Mesendoderm (in vitro differentiated cells): ENCODE data around the gene PMM2.

Source experiments
- DNase-seq: peaks from one replicate; pipeline ENCODE4 v3.0.0; 2013
- H2AK5ac ChIP-seq: 2 replicates; pipeline ENCODE4 v1.6.1; 2013; ENCODE audit warnings: low read length, inconsistent platforms
- H2BK120ac ChIP-seq: 2 replicates; pipeline ENCODE4 v1.6.1; 2013; ENCODE audit warnings: low read depth, mild to moderate bottlenecking, low read length, moderate library complexity, mixed read lengths
- H2BK15ac ChIP-seq: replicated peaks from 2 replicates; pipeline ENCODE4 v1.6.1; 2013; ENCODE audit warnings: low read depth, mild to moderate bottlenecking, moderate library complexity
- H2BK5ac ChIP-seq: 2 replicates; pipeline ENCODE4 v1.6.1; 2013; ENCODE audit warnings: low read length, inconsistent platforms
- H3K18ac ChIP-seq: 2 replicates; pipeline ENCODE4 v1.6.1; 2013; ENCODE audit warnings: mild to moderate bottlenecking, low read length, mixed read lengths
- H3K23ac ChIP-seq: one replicate; pipeline ENCODE4 v1.6.1; 2013; ENCODE audit warnings: low read length
- H3K27ac ChIP-seq: 2 replicates; pipeline ENCODE4 v1.5.1; 2013; ENCODE audit warnings: low read depth, mild to moderate bottlenecking, inconsistent platforms, low read length, moderate library complexity
- H3K27me3 ChIP-seq: 2 replicates; pipeline ENCODE4 v1.6.1; 2013; ENCODE audit warnings: low read length, control low read depth, mild to moderate bottlenecking, inconsistent platforms; ENCODE audit not compliant: insufficient read depth, poor library complexity
- H3K36me3 ChIP-seq: 2 replicates; pipeline ENCODE4 v1.6.1; 2013; ENCODE audit warnings: low read length, inconsistent platforms; ENCODE audit not compliant: control insufficient read depth, insufficient read depth
- H3K4ac ChIP-seq: one replicate; pipeline ENCODE4 v1.6.1; 2013; ENCODE audit warnings: low read depth, mild to moderate bottlenecking, low read length, moderate library complexity
- H3K4me1 ChIP-seq: 2 replicates; pipeline ENCODE4 v1.6.1; 2013; ENCODE audit warnings: low read depth, low read length, inconsistent platforms; ENCODE audit not compliant: control insufficient read depth
- H3K4me2 ChIP-seq: 2 replicates; pipeline ENCODE4 v1.6.1; 2013; ENCODE audit warnings: low read length
- H3K4me3 ChIP-seq: 2 replicates; pipeline ENCODE4 v1.5.1; 2013; ENCODE audit warnings: mild to moderate bottlenecking, low read length
- H3K56ac ChIP-seq: one replicate; pipeline ENCODE4 v1.6.1; 2013; ENCODE audit warnings: low read length
- H3K79me1 ChIP-seq: 2 replicates; pipeline ENCODE4 v1.6.1; 2013; ENCODE audit warnings: low read length, inconsistent platforms
- H3K79me2 ChIP-seq: 2 replicates; pipeline ENCODE4 v1.6.1; 2013; ENCODE audit warnings: mild to moderate bottlenecking, low read length; ENCODE audit not compliant: control insufficient read depth, insufficient read depth
- H3K9ac ChIP-seq: 2 replicates; pipeline ENCODE4 v1.6.1; 2013; ENCODE audit warnings: low read length, inconsistent platforms
- H4K5ac ChIP-seq: one replicate; pipeline ENCODE4 v1.6.1; 2013; ENCODE audit warnings: low read length
- H4K8ac ChIP-seq: one replicate; pipeline ENCODE4 v1.6.1; 2013; ENCODE audit warnings: low read depth, mild to moderate bottlenecking, control low read depth, low read length, moderate library complexity
- WGBS: extraction: QIAGEN DNeasy Blood & Tissue Kit; methylation state at CpG from one replicate; pipeline ENCODE4 v1.1.7; 2013; ENCODE audit warnings: low lambda C conversion rate, missing lambda C conversion rate; ENCODE audit not compliant: insufficient coverage; ENCODE audit errors: extremely low coverage; 5-methylcytosine and 5-hydroxymethylcytosine counted together

PMM2 gene

DNA sequence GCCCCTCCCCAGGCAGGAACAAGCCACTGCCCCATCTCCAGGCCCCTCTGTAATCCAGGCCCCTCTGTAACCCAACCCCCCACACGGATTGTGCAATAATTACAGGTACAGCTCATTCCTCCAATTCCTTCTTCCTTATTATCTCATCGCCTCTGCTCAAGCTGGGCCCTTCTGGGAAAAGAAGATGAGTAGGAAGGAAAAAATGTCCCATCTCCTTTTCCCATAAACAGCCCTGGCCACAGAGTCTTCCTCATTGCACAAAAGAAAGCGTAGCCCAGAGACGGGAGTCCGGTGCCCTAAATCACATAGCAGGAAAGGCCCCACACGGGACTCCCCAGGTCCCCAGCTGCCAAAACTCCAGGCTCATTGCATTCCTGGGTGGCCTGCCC lies 80.9 kb downstream of the PMM2 start:
- Histone ChIP-seq H2AK5ac (no peak overlapping the region), H3K27me3 (no peaks in the 10 kb centered on the region), H3K36me3 (no peaks in the 10 kb centered on the region), H3K4me3 (no peak overlapping the region), H2BK15ac (no peak overlapping the region), H3K79me2 (no peaks in the 10 kb centered on the region), H2BK5ac (no peak overlapping the region), H3K23ac (no peak overlapping the region), H4K5ac (no peak overlapping the region), H4K8ac (no peak overlapping the region), H3K27ac (no peak overlapping the region), H3K56ac (no peak overlapping the region), H2BK120ac (no peak overlapping the region), H3K79me1 (no peaks in the 10 kb centered on the region), H3K4me1 (no peaks in the 10 kb centered on the region), H3K9ac (no peak overlapping the region), H3K18ac (no peak overlapping the region), H3K4ac (no peak overlapping the region), H3K4me2 (no peak overlapping the region)
- WGBS = no CpG with 5 or more reads among the region's 6 CpGs
- peak; percentile 81 for DNase-seq

DNA sequence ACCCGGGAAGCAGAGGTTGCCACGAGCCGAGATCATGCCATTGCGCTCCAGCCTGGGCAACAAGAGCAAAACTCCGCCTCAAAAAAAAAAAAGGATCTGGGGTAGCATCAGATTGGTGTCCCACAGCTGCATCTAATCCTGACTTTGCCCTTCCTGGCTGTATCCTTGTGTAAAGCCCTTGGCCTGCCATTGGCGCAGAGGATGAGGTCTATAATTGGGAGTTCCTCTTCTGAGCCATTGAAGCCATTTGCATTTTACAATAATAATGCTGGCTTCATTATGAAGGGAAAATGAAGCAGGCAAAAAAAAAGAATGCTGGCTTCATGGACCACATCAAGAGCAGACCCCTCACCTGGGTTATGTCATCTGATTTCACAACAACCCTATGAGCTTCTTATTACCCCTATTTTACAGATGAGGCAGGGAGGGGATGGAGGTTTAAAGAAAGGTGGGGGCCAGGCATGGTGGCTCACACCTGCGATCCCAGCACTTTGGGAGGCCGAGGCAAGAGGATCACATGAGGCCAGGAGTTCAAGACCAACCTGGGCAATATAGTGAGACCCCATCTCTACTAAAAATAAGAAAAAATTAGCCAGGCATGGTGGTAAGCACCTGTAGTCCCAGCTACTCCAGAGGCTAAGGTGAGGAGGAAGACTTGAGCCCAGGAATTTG lies 83.3 kb downstream of the PMM2 start:
- no peak overlapping the region for H2BK120ac ChIP-seq
- no peak overlapping the region for H3K9ac ChIP-seq
- no peaks in the 10 kb centered on the region for H3K79me2 ChIP-seq
- H3K23ac ChIP-seq = no peak overlapping the region
- no peak overlapping the region for H2AK5ac ChIP-seq
- H3K4me3 ChIP-seq = no peak overlapping the region
- H3K4me1 ChIP-seq = no peaks in the 10 kb centered on the region
- no peaks in the 10 kb centered on the region for H3K36me3 ChIP-seq
- no peak overlapping the region for H4K8ac ChIP-seq
- H3K4me2 ChIP-seq = no peak overlapping the region
- no peak overlapping the region for H2BK15ac ChIP-seq
- H3K4ac ChIP-seq = no peak overlapping the region
- H3K27ac ChIP-seq = no peak overlapping the region
- no peak overlapping the region for H4K5ac ChIP-seq
- no peak for DNase-seq
- no peak overlapping the region for H3K18ac ChIP-seq
- no peak overlapping the region for H3K56ac ChIP-seq
- no CpG with 5 or more reads among the region's 8 CpGs for WGBS
- H3K79me1 ChIP-seq = no peaks in the 10 kb centered on the region
- no peaks in the 10 kb centered on the region for H3K27me3 ChIP-seq
- H2BK5ac ChIP-seq = no peak overlapping the region

DNA sequence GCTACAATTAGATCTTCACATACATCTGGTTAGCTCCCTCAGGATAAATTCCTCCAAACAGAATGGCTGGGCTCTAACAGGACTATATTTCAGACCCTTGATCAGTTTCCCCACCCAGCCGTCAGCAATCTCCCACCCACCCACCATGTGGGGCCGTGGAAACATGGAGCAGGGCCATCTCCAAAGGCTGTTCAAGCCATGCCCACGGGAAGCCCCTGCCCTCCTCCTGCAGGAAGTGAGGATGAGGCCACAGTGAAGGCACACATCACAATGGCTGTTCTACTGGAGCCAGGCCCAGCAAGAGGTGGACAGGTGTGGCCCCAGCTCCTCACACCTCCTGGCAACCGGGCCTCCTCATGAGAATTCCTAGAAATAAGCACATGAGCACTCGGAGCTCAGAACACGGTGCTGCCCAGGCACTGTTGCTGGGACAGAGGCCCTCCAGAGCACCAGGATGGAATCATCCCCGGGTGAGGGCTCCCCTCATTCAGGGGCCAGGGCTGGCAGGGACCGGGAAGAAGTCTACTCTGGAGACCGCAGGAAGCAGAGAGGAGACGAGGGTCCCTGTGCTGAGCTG lies 84.5 kb downstream of the PMM2 start, which contains the start of gene LITAFD:
TSS of gene LITAFD (plus strand) at position 311 of the 577 bp plus-strand sequence. CDS start 2,005 bp downstream, outside the sequence.
- H3K4me1 ChIP-seq = no peaks in the 10 kb centered on the region
- no peak within 1 kb of the TSS for H3K4ac ChIP-seq
- H3K56ac ChIP-seq = no peak within 1 kb of the TSS
- no CpG with 5 or more reads among the region's 10 CpGs for WGBS
- H2BK5ac ChIP-seq = no peak within 1 kb of the TSS
- H3K27me3 ChIP-seq = no peaks in the 10 kb centered on the region
- no peaks in the 10 kb centered on the region for H3K36me3 ChIP-seq
- H3K9ac ChIP-seq = no peak within 1 kb of the TSS
- no peak within 1 kb of the TSS for H2BK120ac ChIP-seq
- no peak within 1 kb of the TSS for H3K18ac ChIP-seq
- H3K79me1 ChIP-seq = no peaks in the 10 kb centered on the region
- H3K79me2 ChIP-seq = no peaks in the 10 kb centered on the region
- H4K5ac ChIP-seq = no peak within 1 kb of the TSS
- H3K23ac ChIP-seq = no peak within 1 kb of the TSS
- H3K4me2 ChIP-seq = no peak within 1 kb of the TSS
- no peak within 1 kb of the TSS for H4K8ac ChIP-seq
- no peak within 1 kb of the TSS for H2AK5ac ChIP-seq
- H3K4me3 ChIP-seq = no peak within 1 kb of the TSS
- no peak within 1 kb of the TSS for H3K27ac ChIP-seq
- no peak within 1 kb of the TSS for H2BK15ac ChIP-seq
- DNase-seq = no peak

DNA sequence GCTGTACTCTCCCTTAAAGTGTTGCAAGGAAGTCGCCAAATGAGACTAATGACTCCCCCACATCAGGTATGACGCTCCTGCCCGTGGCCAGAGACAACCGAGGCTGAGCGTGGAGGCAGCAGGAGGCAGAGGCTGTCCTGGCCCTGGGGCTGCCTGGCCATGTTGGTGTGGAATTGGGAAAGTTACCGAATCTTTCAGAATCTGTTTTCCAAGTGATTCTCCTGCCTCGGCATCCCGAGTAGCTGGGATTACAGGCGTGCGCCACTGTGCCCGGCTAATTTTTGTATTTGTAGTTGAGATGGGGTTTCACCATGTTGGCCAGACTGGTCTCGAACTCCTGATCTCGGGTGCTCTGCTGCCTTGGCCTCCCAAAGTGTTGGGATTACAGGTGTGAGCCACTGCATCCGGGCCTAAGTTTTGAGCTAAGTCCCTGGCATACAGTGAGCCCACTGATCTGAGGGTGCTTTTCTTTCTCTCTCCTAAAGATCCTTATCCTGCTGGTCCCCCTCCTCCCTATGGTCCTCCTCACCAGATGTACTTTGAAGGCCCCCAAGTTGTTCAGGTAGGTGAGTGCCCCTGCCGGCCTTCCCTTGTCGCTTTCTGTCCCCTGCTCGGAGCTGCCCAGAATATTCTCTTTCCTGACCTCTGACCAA lies 85.2 kb downstream of the PMM2 start:
- Histone ChIP-seq H3K4me2 (no peak overlapping the region), H3K4ac (no peak overlapping the region), H2BK15ac (no peak overlapping the region), H3K23ac (no peak overlapping the region), H3K36me3 (no peaks in the 10 kb centered on the region), H3K27ac (no peak overlapping the region), H2AK5ac (no peak overlapping the region), H3K79me2 (no peaks in the 10 kb centered on the region), H3K18ac (no peak overlapping the region), H3K79me1 (no peaks in the 10 kb centered on the region), H4K5ac (no peak overlapping the region), H2BK120ac (no peak overlapping the region), H3K9ac (no peak overlapping the region), H3K4me3 (no peak overlapping the region), H2BK5ac (no peak overlapping the region), H3K56ac (no peak overlapping the region), H3K4me1 (no peaks in the 10 kb centered on the region), H3K27me3 (no peaks in the 10 kb centered on the region), H4K8ac (no peak overlapping the region)
- WGBS = no CpG with 5 or more reads among the region's 17 CpGs
- no peak for DNase-seq

DNA sequence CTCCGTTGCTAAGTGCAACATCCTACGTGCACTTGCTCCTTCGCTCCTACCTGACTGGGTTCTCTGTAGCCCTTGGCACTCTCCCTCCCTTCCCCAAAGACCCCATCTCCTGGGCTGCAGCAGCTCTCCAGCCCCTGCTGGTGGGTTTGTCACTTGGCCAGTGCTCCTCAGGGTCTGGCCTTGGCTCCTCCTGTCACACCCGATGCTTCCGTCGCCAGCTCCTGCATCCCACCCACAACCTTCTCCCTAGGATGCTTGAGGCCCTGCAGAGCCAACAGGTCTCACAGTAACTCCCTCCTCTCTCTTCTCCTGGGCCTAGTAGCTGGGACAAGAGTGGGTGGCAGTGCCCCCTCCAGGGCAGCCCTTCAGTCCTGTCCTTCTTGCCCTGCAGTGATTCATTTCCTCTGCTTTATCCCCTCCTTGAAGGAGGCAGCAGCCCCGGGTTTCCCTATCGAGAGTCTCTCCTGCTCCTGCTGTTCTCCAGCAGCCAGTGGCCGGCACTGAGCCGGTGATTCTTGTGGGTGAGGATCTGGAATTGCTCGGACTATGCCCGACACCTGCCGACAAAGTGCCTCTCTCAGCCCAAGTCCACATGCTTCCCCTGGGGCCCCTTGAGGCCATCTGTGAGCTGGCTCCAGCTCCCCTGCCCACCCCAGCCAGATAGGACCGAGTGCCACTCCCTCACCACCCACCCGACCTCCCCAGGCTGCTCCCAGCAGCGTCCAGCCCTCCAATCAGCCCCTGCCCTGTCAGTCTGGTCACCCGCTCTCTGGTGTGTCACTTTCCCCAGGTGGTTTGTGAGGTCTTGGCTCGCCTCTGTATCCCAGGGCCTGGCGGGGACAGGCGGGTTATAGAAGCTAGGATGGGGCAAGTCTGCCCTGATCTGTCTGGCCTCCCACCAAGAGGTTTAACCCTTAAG lies 88.3 kb downstream of the PMM2 start:
- H3K18ac ChIP-seq = no peak overlapping the region
- peaks cover 1% of the 10 kb centered on the region for H3K36me3 ChIP-seq
- peak overlapping the region; percentile 42 for H3K56ac ChIP-seq
- no peaks in the 10 kb centered on the region for H3K4me1 ChIP-seq
- H4K8ac ChIP-seq = no peak overlapping the region
- H3K79me1 ChIP-seq = no peaks in the 10 kb centered on the region
- H3K4me3 ChIP-seq = no peak overlapping the region
- H3K23ac ChIP-seq = peak overlapping the region; percentile 80
- peak; percentile 50 for DNase-seq
- WGBS = no CpG with 5 or more reads among the region's 20 CpGs
- H2BK120ac ChIP-seq = no peak overlapping the region
- H2BK5ac ChIP-seq = no peak overlapping the region
- no peak overlapping the region for H3K4ac ChIP-seq
- no peak overlapping the region for H3K4me2 ChIP-seq
- H2BK15ac ChIP-seq = no peak overlapping the region
- H3K27ac ChIP-seq = no peak overlapping the region
- H2AK5ac ChIP-seq = no peak overlapping the region
- no peak overlapping the region for H3K9ac ChIP-seq
- H4K5ac ChIP-seq = no peak overlapping the region
- H3K79me2 ChIP-seq = no peaks in the 10 kb centered on the region
- no peaks in the 10 kb centered on the region for H3K27me3 ChIP-seq
